Parathyroid adenoma (tissue), 2 donors: Measurements from ENCODE around the gene ESRRA.

Experiments
- H2AFZ ChIP-seq: fragments of 300-600 bp; sonication (generic); one replicate; pipeline ENCODE4 v1.7.0; 2017; ENCODE audit warnings: antibody characterized with exemption, mild to moderate bottlenecking
- H3K27ac ChIP-seq: fragments of 300-600 bp; sonication (generic); one replicate; pipeline ENCODE4 v1.7.0; 2017
- H3K27me3 ChIP-seq: fragments of 300-600 bp; sonication (generic); one replicate; pipeline ENCODE4 v1.7.0; 2017; ENCODE audit warnings: low read length; ENCODE audit not compliant: control insufficient read depth, insufficient read depth
- H3K36me3 ChIP-seq: fragments of 300-600 bp; sonication (generic); one replicate; pipeline ENCODE4 v1.7.0; 2017; ENCODE audit warnings: low read length; ENCODE audit not compliant: control insufficient read depth, insufficient read depth
- H3K4me1 ChIP-seq: fragments of 300-600 bp; sonication (generic); one replicate; pipeline ENCODE4 v1.7.0; 2017; ENCODE audit warnings: control low read depth
- H3K4me2 ChIP-seq: fragments of 300-600 bp; sonication (generic); one replicate; pipeline ENCODE4 v1.7.0; 2017; ENCODE audit warnings: low read length
- H3K4me3 ChIP-seq: fragments of 300-600 bp; sonication (generic); one replicate; pipeline ENCODE4 v1.7.0; 2017; ENCODE audit warnings: low read depth, low read length
- H3K79me2 ChIP-seq: fragments of 300-600 bp; sonication (generic); one replicate; pipeline ENCODE4 v1.7.0; 2017; ENCODE audit warnings: control low read depth
- H3K9ac ChIP-seq: fragments of 300-600 bp; sonication (generic); one replicate; pipeline ENCODE4 v1.7.0; 2017; ENCODE audit warnings: mild to moderate bottlenecking
- H3K9me3 ChIP-seq: fragments of 300-600 bp; sonication (generic); one replicate; pipeline ENCODE4 v1.7.0; 2017; ENCODE audit warnings: low read length; ENCODE audit not compliant: control insufficient read depth
- TF ChIP-seq, protein P1 (sequence below): fragments of 300-600 bp; sonication (generic); IDR thresholded peaks from one replicate; pipeline ENCODE4 v1.7.0; 2017; ENCODE audit warnings: antibody characterized with exemption, mild to moderate bottlenecking
- donor health status: primary hyperparathyroidism.

The ESRRA gene

DNA sequence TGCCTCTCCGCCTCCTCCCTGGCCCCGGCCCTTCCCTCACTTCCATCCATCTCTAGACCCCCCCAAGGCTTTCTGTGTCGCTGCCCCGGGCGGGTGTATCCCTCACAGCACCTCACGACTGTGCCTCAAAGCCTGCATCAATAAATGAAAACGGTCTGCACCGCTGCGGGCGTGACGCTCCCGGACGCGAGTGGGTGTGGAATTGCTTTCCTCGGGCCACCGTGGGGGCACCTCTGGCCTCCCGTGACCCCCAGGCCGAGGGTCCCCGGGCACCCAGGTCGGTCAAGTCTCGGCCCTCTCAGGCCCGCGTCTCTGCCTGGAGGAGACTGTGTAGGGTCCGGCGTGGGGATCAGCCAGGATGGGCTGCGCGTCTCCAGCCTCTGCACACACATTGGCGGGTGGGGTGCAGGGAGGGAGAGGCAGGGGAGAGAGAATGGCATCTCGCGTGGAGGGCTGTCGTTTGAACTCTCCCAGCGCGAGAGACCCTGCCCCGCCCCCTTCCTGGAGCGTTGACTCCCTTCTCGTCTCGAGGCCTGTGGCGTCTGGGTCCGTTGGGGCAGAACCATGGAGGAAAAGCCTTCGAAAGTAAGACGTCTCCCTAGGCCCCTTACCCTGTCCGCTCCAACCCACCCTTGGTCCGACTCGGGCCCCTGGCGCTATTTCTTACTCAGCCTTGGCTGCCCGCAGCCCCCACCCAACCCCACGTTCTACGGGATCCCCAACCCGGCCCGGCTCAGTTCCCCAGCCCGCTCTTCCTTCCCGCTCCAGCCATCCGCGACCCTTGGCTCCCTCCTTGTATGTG is 5.3 kb upstream of the ESRRA start, which contains the start of gene CATSPERZ:
Gene CATSPERZ (plus strand): TSS at position 512 of the 802 bp plus-strand sequence. CDS start 53 bp downstream, at position 565.
- Histone ChIP-seq H3K27me3 (no peaks in the 10 kb centered on the region), H3K36me3 (no peaks in the 10 kb centered on the region), H3K79me2 (no peaks in the 10 kb centered on the region), H3K9me3 (no peaks in the 10 kb centered on the region), H3K4me1 (peaks cover 3% of the 10 kb centered on the region), H3K4me2 (peak within 1 kb of the TSS; percentile 65), H3K4me3 (peak within 1 kb of the TSS; percentile 52), H3K27ac (no peak within 1 kb of the TSS), H2AFZ (peak within 1 kb of the TSS; percentile 74), H3K9ac (no peak within 1 kb of the TSS)
- TF ChIP-seq, protein P1, sequence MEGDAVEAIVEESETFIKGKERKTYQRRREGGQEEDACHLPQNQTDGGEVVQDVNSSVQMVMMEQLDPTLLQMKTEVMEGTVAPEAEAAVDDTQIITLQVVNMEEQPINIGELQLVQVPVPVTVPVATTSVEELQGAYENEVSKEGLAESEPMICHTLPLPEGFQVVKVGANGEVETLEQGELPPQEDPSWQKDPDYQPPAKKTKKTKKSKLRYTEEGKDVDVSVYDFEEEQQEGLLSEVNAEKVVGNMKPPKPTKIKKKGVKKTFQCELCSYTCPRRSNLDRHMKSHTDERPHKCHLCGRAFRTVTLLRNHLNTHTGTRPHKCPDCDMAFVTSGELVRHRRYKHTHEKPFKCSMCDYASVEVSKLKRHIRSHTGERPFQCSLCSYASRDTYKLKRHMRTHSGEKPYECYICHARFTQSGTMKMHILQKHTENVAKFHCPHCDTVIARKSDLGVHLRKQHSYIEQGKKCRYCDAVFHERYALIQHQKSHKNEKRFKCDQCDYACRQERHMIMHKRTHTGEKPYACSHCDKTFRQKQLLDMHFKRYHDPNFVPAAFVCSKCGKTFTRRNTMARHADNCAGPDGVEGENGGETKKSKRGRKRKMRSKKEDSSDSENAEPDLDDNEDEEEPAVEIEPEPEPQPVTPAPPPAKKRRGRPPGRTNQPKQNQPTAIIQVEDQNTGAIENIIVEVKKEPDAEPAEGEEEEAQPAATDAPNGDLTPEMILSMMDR, result no peak

DNA sequence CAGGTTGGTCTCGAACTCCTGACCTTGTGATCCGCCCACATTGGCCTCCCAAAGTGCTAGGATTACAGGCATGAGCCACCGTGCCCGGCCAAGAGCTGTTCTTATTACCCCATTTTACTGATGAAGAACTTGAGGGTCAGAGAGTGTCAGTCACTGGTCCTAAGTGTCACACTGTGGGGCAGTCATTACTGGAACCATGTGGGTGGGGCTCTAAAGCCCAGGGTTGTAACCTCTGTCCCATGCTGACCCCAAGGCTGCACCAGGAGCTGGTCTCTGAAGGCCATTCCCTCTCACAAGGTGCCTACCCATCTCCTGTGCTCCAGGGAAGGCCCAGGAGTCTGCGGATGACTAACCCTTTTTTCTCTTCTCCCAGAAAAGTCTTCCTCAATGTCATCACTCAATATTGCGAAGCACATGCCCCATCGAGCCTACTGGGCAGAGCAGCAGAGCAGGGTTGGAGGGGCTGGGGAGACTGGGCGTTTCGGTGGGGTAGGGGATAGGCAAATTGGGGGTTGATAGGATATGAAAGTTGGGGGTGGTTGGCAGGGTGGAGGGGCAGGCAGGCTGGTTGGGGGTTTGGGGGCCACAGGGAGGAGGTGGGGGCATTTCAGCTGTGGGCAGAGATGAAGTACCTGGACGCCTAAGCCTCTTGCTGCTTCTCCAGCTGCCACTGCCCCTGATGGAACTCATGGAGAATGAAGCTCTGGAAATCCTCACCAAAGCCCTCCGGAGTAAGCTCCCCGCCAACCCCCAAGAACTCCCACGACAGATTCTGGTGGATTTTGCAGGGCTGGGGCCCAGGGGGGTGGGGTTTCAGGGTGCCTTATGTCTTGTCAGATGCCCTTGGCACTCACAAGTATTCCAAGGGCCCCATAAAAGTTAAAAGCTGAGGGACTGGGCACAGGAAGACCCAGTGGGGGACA is 2.0 kb upstream of the ESRRA start:
- Histone ChIP-seq H2AFZ (no peak overlapping the region), H3K4me3 (no peak overlapping the region), H3K4me2 (peak overlapping the region; percentile 88), H3K4me1 (peaks cover 8% of the 10 kb centered on the region), H3K27ac (peak overlapping the region; percentile 97), H3K27me3 (no peaks in the 10 kb centered on the region), H3K79me2 (no peaks in the 10 kb centered on the region), H3K36me3 (no peaks in the 10 kb centered on the region), H3K9me3 (no peaks in the 10 kb centered on the region), H3K9ac (no peak overlapping the region)
- TF ChIP-seq, protein P1, result no peak

DNA sequence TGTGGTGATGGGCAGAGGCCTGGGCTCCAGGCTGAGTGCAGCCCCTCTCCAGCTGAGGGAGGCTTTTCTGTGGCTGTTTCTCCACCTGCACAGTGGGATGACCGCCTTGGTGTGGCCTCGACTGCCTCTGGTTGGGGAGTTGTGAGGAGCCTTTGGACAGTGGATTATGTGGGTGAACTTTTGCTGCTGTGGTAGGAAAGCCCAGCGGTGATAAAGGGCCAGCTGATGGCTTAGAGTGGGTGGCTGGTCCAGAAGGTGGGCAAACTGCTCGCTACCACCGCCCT is 1.4 kb upstream of the ESRRA start:
- H3K4me1 ChIP-seq, result peaks cover 8% of the 10 kb centered on the region
- TF ChIP-seq, protein P1, result no peak
- H3K9ac ChIP-seq, result no peak overlapping the region
- H3K36me3 ChIP-seq, result no peaks in the 10 kb centered on the region
- H3K27me3 ChIP-seq, result no peaks in the 10 kb centered on the region
- H3K4me2 ChIP-seq, result peak overlapping the region; percentile 88
- H3K9me3 ChIP-seq, result no peaks in the 10 kb centered on the region
- peak overlapping the region; percentile 78 for H3K4me3 ChIP-seq
- H2AFZ ChIP-seq, result peak overlapping the region; percentile 76
- no peaks in the 10 kb centered on the region for H3K79me2 ChIP-seq
- H3K27ac ChIP-seq, result peak overlapping the region; percentile 97

DNA sequence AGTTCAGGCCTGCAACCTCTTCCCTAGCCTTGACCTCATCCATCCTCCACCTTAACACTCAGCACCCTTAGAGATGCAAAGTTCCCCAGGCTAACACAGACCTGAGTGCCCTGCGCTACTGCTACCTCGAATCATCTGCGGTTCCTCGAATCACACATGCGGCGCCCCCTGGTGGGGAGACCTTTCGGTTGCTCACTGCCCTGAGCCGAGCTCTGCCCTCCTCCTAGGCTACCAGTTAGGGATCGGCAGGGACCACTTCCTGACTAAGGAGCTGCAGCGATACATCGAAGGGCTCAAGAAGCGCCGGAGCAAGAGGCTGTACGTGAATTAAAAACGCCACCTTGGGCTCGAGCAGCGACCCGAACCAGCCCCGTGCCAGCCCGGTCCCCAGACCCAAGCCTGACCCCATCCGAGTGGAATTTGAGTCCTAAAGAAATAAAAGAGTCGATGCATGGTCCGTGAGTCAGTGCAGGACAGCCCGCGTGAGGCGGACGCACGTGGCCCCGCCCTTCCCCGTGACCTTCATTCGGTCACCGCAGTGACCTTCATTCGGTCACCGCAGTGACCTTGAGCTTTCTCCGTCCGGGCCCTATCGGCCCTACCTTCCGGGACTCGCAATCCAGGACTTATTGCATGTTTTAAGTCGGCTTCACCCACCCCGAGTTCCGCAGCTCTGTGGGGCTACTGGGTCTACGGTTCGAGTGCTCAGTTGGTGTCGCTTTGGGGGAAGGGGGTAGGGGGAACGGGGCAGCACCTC is 830 bp upstream of the ESRRA start:
- H3K36me3 ChIP-seq, result no peaks in the 10 kb centered on the region
- no peak overlapping the region for H3K9ac ChIP-seq
- peaks cover 8% of the 10 kb centered on the region for H3K4me1 ChIP-seq
- H3K4me2 ChIP-seq, result peak overlapping the region; percentile 88
- peak overlapping the region; percentile 78 for H3K4me3 ChIP-seq
- no peaks in the 10 kb centered on the region for H3K27me3 ChIP-seq
- H3K79me2 ChIP-seq, result no peaks in the 10 kb centered on the region
- TF ChIP-seq, protein P1, result peak; percentile 64
- peak overlapping the region; percentile 97 for H3K27ac ChIP-seq
- H3K9me3 ChIP-seq, result no peaks in the 10 kb centered on the region
- H2AFZ ChIP-seq, result peak overlapping the region; percentile 76
